ENCODE results near the gene DNAH10.

- TF ChIP-seq CTCF (IDR thresholded peaks at IDR 0.05) (no peak), POLR2A (IDR thresholded peaks at IDR 0.05) (no peak)
Measured at GRCh38 chr12:123713398-123713797, 48.7 kb upstream of the DNAH10 start.
